Lung (tissue), 12 donors: ENCODE measurements around the gene CMTM3. TPM values are rescaled to one million over a fixed set of nuclear protein-coding genes. Genes with fewer than 3 reads are reported as not detected.

Experiments
- ATAC-seq: fragments of 200-7000 bp; cut with Tn5 transposase; one replicate; pipeline ENCODE4 v1.9.1; 2020; ENCODE audit warnings: moderate number of reproducible peaks; ENCODE audit not compliant: insufficient read depth, low FRiP score
- DNase-seq, 3 donors: peaks; one replicate each; pipeline ENCODE4 v3.0.0-alpha.2; 2013 to 2017
- H3K27ac ChIP-seq, 2 donors: one replicate each; pipeline ENCODE4 v1.5.1; 2013; ENCODE audit warnings: mild to moderate bottlenecking in 2 of 2, moderate library complexity in 2 of 2, control low read depth in 1 of 2, inconsistent platforms in 1 of 2, low read depth in 1 of 2, low read length in 1 of 2
- H3K27me3 ChIP-seq, 3 donors: one replicate each; pipeline ENCODE4 v1.5.1; 2013; ENCODE audit warnings: low read length in 2 of 3; ENCODE audit not compliant: control insufficient read depth in 3 of 3, insufficient read depth in 3 of 3
- H3K36me3 ChIP-seq, 4 donors: one replicate each; pipeline ENCODE4 v1.5.1; 2013; ENCODE audit warnings: low read length in 4 of 4, mild to moderate bottlenecking in 1 of 4, moderate library complexity in 1 of 4; ENCODE audit not compliant: control insufficient read depth in 4 of 4, insufficient read depth in 4 of 4
- H3K4me1 ChIP-seq, 5 donors: one replicate each; pipeline ENCODE4 v1.5.1; 2013; ENCODE audit warnings: low read length in 5 of 5, mild to moderate bottlenecking in 2 of 5, moderate library complexity in 1 of 5; ENCODE audit not compliant: control insufficient read depth in 5 of 5, insufficient read depth in 5 of 5
- H3K4me3 ChIP-seq: one replicate; pipeline ENCODE4 v1.5.1; 2013; ENCODE audit warnings: mild to moderate bottlenecking, control low read depth, moderate library complexity
- H3K9ac ChIP-seq, 2 donors: one replicate each; pipeline ENCODE4 v1.5.1; 2013; ENCODE audit warnings: low read length in 2 of 2, control low read depth in 1 of 2; ENCODE audit not compliant: insufficient read depth in 1 of 2
- H3K9me3 ChIP-seq, 4 donors: one replicate each; pipeline ENCODE4 v1.5.1; 2013; ENCODE audit warnings: low read length in 3 of 4, mild to moderate bottlenecking in 1 of 4, moderate library complexity in 1 of 4; ENCODE audit not compliant: control insufficient read depth in 4 of 4, insufficient read depth in 3 of 4
- CTCF ChIP-seq: IDR thresholded peaks from 2 replicates; pipeline ENCODE4 v1.5.1; 2012; ENCODE audit warnings: mild to moderate bottlenecking; ENCODE audit errors: control extremely low read depth, extremely low read depth
- WGBS, 2 donors: extraction: QIAGEN DNeasy Blood & Tissue Kit; methylation state at CpG; one replicate each; pipeline ENCODE4 v1.1.7; 2013; 5-methylcytosine and 5-hydroxymethylcytosine counted together
- polyA plus RNA-seq, 2 donors: library from polyadenylated mRNA; stranded (reverse); fragments of 200-250 nt; gene quantifications; one replicate each; pipeline ENCODE4 v1.2.1, GENCODE V29; 2013
- total RNA-seq, 2 donors: library from RNA; depleted of rRNA in 1 of 2; stranded (reverse); fragments of >200 nt in 1 of 2; gene quantifications; one replicate each; pipeline ENCODE4 v1.2.1, GENCODE V29; 2014 to 2021
- donor health status: control.
- donor health status: control.
- donor health status: Bipolar disorder and iron deficiency.
- donor health status: healthy.
- donor health status: DM: yes; HTN: yes; CAD: no.

Gene CMTM3
- total and polyA plus RNA-seq, 4 donors, result 19.8 to 46.4 (median 31.4) TPM

- no peak for ATAC-seq
Observed at GRCh38 chr16:66647866-66648265, 43.4 kb downstream of the CMTM3 start.

GRCh38 chr16:66649167-66649566, 44.7 kb downstream of the CMTM3 start:
- no peaks in the 10 kb centered on the region for H3K9me3 ChIP-seq
- 94 to 99% methylated on average over 2 of the region's 2 CpGs for WGBS, 2 donors
- no peaks in the 10 kb centered on the region for H3K36me3 ChIP-seq
- H3K9ac ChIP-seq, result no peak overlapping the region
- ATAC-seq (no peak), DNase-seq (no peak)
- H3K4me3 ChIP-seq, result no peak overlapping the region
- no peak for TF ChIP-seq CTCF
- H3K27ac ChIP-seq, result no peak overlapping the region
- H3K4me1 ChIP-seq, result peaks cover 0 to 12% (median 4%) of the 10 kb centered on the region in 5 donors
- no peaks in the 10 kb centered on the region for H3K27me3 ChIP-seq

More at GRCh38 chr16:66647866-66648265, 43.4 kb downstream of the CMTM3 start:
- no peak for TF ChIP-seq CTCF
- Histone ChIP-seq H3K9me3 (no peaks in the 10 kb centered on the region), H3K4me3 (no peak overlapping the region), H3K27ac (no peak overlapping the region), H3K27me3 (no peaks in the 10 kb centered on the region), H3K4me1 (peaks cover 0 to 8% (median 4%) of the 10 kb centered on the region in 5 donors), H3K9ac (no peak overlapping the region), H3K36me3 (no peaks in the 10 kb centered on the region)
- DNase-seq, result no peak
- WGBS, 2 donors, result 96 to 98% methylated on average over 1 of the region's 1 CpG

- Histone ChIP-seq H3K27me3 (no peaks in the 10 kb centered on the region), H3K36me3 (no peaks in the 10 kb centered on the region), H3K9me3 (no peaks in the 10 kb centered on the region), H3K27ac (no peak overlapping the region), H3K4me1 (peaks cover 0 to 10% (median 4%) of the 10 kb centered on the region in 5 donors), H3K4me3 (no peak overlapping the region), H3K9ac (no peak overlapping the region)
- 80 to 85% methylated on average over 9 of the region's 9 CpGs for WGBS, 2 donors
- no peak for TF ChIP-seq CTCF
- ATAC-seq (no peak), DNase-seq (no peak)
Observed at GRCh38 chr16:66649636-66650205, 45.2 kb downstream of the CMTM3 start.
